Measurements from ENCODE around the gene AHRR.

GRCh38 chr5:314676-315487, 6.6 kb upstream of the AHRR start:
- no peak for TF ChIP-seq POLR2AphosphoS5 (IDR thresholded peaks at IDR 0.05; ENCODE audit: insufficient read depth in 1 of 2, low read depth in 1 of 2)
- TF ChIP-seq CTCF (IDR thresholded peaks at IDR 0.05), result no peak
- TF ChIP-seq POLR2A (IDR thresholded peaks at IDR 0.05), result no peak
